ENCODE measurements around the gene PLXNA4.

Gene PLXNA4

DNA sequence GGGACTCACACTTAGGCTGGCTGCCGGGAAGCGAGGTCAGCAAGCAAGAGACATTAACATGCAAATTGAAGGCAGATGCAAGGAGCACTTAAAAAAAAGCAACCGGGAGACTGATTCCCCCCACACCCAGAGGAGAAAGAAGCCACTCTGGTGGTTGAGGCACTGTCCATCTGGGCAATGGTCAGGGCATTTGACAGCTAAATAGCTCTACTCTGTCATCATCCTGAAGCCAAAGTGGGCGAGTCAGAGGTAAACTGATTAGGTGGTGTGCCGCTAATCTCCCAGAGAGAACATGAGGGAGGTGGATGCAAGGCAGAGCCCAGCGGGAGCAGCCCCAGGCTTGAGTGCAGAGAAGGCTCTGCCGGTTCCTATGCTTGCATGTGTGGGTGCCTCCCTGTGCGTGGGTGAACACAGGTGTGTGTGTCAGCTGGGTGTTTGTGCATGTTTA, 100.6 kb downstream of the PLXNA4 start:
- peaks cover 13% of the 10 kb centered on the region for H3K4me1 ChIP-seq (ENCODE audit: control insufficient read depth, insufficient read depth, low read length)
- no peaks in the 10 kb centered on the region for H3K36me3 ChIP-seq (ENCODE audit: control insufficient read depth, insufficient read depth, low read length)
- peak overlapping the region; percentile 39 for H3K4me3 ChIP-seq (ENCODE audit: low read depth, low read length)
- no peaks in the 10 kb centered on the region for H3K9me3 ChIP-seq (ENCODE audit: control insufficient read depth, insufficient read depth, low read length)
- H3K27me3 ChIP-seq (ENCODE audit: control insufficient read depth, insufficient read depth, low read length): no peaks in the 10 kb centered on the region
- H3K9ac ChIP-seq (ENCODE audit: low read depth, low read length): no peak overlapping the region

GRCh38 chr7:132475037-132475668, 101.1 kb downstream of the PLXNA4 start:
- no peak overlapping the region for H3K9ac ChIP-seq (ENCODE audit: low read depth, low read length)
- no peaks in the 10 kb centered on the region for H3K27me3 ChIP-seq (ENCODE audit: control insufficient read depth, insufficient read depth, low read length)
- no peaks in the 10 kb centered on the region for H3K9me3 ChIP-seq (ENCODE audit: control insufficient read depth, insufficient read depth, low read length)
- peaks cover 13% of the 10 kb centered on the region for H3K4me1 ChIP-seq (ENCODE audit: control insufficient read depth, insufficient read depth, low read length)
- H3K36me3 ChIP-seq (ENCODE audit: control insufficient read depth, insufficient read depth, low read length): no peaks in the 10 kb centered on the region
- H3K4me3 ChIP-seq (ENCODE audit: low read depth, low read length): peak overlapping the region; percentile 39

GRCh38 chr7:132472463-132473120, 103.7 kb downstream of the PLXNA4 start:
- Histone ChIP-seq H3K27me3 (ENCODE audit: control insufficient read depth, insufficient read depth, low read length) (no peaks in the 10 kb centered on the region), H3K9me3 (ENCODE audit: control insufficient read depth, insufficient read depth, low read length) (no peaks in the 10 kb centered on the region), H3K9ac (ENCODE audit: low read depth, low read length) (no peak overlapping the region), H3K4me1 (ENCODE audit: control insufficient read depth, insufficient read depth, low read length) (peaks cover 13% of the 10 kb centered on the region), H3K36me3 (ENCODE audit: control insufficient read depth, insufficient read depth, low read length) (no peaks in the 10 kb centered on the region), H3K4me3 (ENCODE audit: low read depth, low read length) (no peak overlapping the region)

DNA sequence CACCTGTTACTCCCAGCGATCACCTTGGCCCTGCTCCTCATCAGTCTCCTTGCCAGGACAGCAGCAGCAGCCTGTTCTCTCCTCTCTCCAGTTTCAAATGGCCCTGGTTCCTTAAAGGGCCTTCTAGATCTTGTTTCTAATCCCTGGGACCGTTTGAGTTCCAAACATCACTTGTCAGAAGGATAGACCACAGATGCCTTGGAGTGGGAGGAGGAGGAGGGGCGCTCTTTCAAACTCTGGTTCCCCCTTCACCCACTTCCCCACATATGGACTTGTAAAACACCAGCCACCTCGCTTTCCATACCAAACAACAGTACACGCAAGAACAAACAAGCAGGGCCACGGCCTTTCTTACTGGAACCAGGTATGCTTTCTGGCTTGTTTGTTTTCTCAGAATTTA, 104.8 kb downstream of the PLXNA4 start:
- no peak overlapping the region for H3K9ac ChIP-seq (ENCODE audit: low read depth, low read length)
- no peaks in the 10 kb centered on the region for H3K36me3 ChIP-seq (ENCODE audit: control insufficient read depth, insufficient read depth, low read length)
- H3K9me3 ChIP-seq (ENCODE audit: control insufficient read depth, insufficient read depth, low read length): no peaks in the 10 kb centered on the region
- no peaks in the 10 kb centered on the region for H3K27me3 ChIP-seq (ENCODE audit: control insufficient read depth, insufficient read depth, low read length)
- H3K4me1 ChIP-seq (ENCODE audit: control insufficient read depth, insufficient read depth, low read length): peaks cover 13% of the 10 kb centered on the region
- H3K4me3 ChIP-seq (ENCODE audit: low read depth, low read length): no peak overlapping the region

- Histone ChIP-seq H3K9ac (ENCODE audit: low read depth, low read length) (no peak overlapping the region), H3K9me3 (ENCODE audit: control insufficient read depth, insufficient read depth, low read length) (no peaks in the 10 kb centered on the region), H3K4me1 (ENCODE audit: control insufficient read depth, insufficient read depth, low read length) (no peaks in the 10 kb centered on the region), H3K27me3 (ENCODE audit: control insufficient read depth, insufficient read depth, low read length) (no peaks in the 10 kb centered on the region), H3K4me3 (ENCODE audit: low read depth, low read length) (no peak overlapping the region), H3K36me3 (ENCODE audit: control insufficient read depth, insufficient read depth, low read length) (no peaks in the 10 kb centered on the region)
Observed at GRCh38 chr7:132469681-132470080, 106.6 kb downstream of the PLXNA4 start.

DNA sequence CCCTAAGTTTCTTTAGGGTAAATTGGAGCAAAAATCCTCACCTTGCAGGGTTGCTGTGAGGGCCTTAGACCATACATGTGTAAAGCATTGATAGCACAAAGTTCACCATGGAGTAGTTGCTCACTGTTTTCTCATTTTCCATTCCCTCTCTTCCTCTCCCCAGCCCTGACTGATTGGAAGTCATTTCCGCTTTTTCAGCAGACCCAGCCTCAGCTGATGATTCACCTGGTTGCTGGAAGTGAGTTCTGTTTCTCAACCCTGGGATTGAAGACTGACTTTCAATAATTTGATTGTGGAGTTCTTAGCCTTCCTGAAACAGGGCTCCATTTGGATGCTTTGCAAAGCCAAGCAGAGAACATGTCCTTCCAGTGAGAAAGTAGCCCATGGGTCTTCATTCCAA, 107.0 kb downstream of the PLXNA4 start:
- no peaks in the 10 kb centered on the region for H3K4me1 ChIP-seq (ENCODE audit: control insufficient read depth, insufficient read depth, low read length)
- no peaks in the 10 kb centered on the region for H3K36me3 ChIP-seq (ENCODE audit: control insufficient read depth, insufficient read depth, low read length)
- no peak overlapping the region for H3K4me3 ChIP-seq (ENCODE audit: low read depth, low read length)

DNA sequence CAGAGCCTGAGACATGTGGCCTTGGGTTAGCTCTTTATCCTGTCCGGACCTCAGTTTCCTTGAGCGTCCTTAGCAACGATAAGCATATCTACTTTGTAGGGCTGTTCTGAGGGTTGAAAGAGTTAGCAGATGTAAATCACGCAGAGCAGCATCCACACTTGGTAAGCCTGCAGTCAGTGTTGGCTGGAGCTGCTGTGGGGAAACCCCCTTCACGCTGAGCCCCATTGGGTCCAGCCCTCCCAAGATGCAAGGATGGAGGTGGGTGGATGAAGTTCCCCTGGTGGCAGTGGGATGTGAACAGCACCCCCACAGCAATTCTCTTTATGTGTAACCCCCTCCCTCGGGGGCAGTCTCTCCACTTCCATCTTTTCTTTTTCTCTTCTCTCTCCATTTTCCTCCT, 109.9 kb downstream of the PLXNA4 start:
- Histone ChIP-seq H3K4me1 (ENCODE audit: control insufficient read depth, insufficient read depth, low read length) (no peaks in the 10 kb centered on the region), H3K9me3 (ENCODE audit: control insufficient read depth, insufficient read depth, low read length) (no peaks in the 10 kb centered on the region), H3K9ac (ENCODE audit: low read depth, low read length) (no peak overlapping the region), H3K36me3 (ENCODE audit: control insufficient read depth, insufficient read depth, low read length) (no peaks in the 10 kb centered on the region), H3K4me3 (ENCODE audit: low read depth, low read length) (no peak overlapping the region), H3K27me3 (ENCODE audit: control insufficient read depth, insufficient read depth, low read length) (no peaks in the 10 kb centered on the region)

More for the DNA sequence above, 107.0 kb downstream of the PLXNA4 start:
- H3K9ac ChIP-seq (ENCODE audit: low read depth, low read length): no peak overlapping the region
- no peaks in the 10 kb centered on the region for H3K27me3 ChIP-seq (ENCODE audit: control insufficient read depth, insufficient read depth, low read length)
- H3K9me3 ChIP-seq (ENCODE audit: control insufficient read depth, insufficient read depth, low read length): no peaks in the 10 kb centered on the region

DNA sequence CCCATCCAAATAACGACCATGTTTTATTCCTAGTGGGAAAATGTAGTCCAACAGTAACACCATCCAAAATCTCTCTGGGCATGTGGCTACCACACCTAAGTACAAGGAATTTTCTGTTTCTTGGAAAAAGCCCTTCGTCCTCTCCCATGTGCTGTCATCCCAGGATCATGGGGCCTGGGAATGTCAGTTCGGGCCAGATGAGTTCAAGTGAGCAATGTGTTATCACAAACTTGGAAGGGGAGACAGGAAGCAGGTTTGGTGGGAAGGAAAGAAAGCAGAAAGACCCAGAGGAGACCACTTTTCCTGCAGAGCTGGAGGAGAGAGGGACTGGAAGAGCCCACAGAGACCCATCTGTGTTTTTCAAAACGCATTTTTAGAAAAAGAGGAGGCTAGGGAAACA, 110.8 kb downstream of the PLXNA4 start:
- Histone ChIP-seq H3K4me1 (ENCODE audit: control insufficient read depth, insufficient read depth, low read length) (peaks cover 8% of the 10 kb centered on the region), H3K4me3 (ENCODE audit: low read depth, low read length) (no peak overlapping the region), H3K36me3 (ENCODE audit: control insufficient read depth, insufficient read depth, low read length) (no peaks in the 10 kb centered on the region), H3K9me3 (ENCODE audit: control insufficient read depth, insufficient read depth, low read length) (no peaks in the 10 kb centered on the region), H3K27me3 (ENCODE audit: control insufficient read depth, insufficient read depth, low read length) (no peaks in the 10 kb centered on the region), H3K9ac (ENCODE audit: low read depth, low read length) (no peak overlapping the region)

DNA sequence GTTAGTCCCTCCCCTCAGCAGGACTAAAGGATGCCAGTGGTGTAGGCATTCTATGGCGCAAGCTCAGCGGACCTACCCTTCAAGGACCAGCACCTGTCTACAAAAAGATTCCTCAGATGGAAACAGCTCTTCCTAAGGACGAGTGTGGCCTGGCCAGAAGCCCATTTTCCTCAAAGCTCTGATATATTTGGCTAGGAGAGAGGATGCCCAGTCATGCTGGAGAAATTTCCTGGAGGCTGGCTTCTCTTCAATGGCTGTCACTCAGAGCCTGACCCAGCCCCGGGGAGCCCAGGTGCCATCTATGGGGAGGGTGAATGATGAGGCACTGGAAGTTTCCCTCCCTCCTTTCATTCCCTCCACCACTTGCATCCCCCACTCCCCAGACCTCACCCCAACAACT, 111.5 kb downstream of the PLXNA4 start:
- no peak overlapping the region for H3K4me3 ChIP-seq (ENCODE audit: low read depth, low read length)
- no peak overlapping the region for H3K9ac ChIP-seq (ENCODE audit: low read depth, low read length)
- no peaks in the 10 kb centered on the region for H3K9me3 ChIP-seq (ENCODE audit: control insufficient read depth, insufficient read depth, low read length)
- no peaks in the 10 kb centered on the region for H3K27me3 ChIP-seq (ENCODE audit: control insufficient read depth, insufficient read depth, low read length)
- H3K36me3 ChIP-seq (ENCODE audit: control insufficient read depth, insufficient read depth, low read length): no peaks in the 10 kb centered on the region
- H3K4me1 ChIP-seq (ENCODE audit: control insufficient read depth, insufficient read depth, low read length): peaks cover 10% of the 10 kb centered on the region

- Histone ChIP-seq H3K9me3 (ENCODE audit: control insufficient read depth, insufficient read depth, low read length) (no peaks in the 10 kb centered on the region), H3K4me3 (ENCODE audit: low read depth, low read length) (no peak overlapping the region), H3K27me3 (ENCODE audit: control insufficient read depth, insufficient read depth, low read length) (no peaks in the 10 kb centered on the region), H3K36me3 (ENCODE audit: control insufficient read depth, insufficient read depth, low read length) (no peaks in the 10 kb centered on the region), H3K9ac (ENCODE audit: low read depth, low read length) (no peak overlapping the region), H3K4me1 (ENCODE audit: control insufficient read depth, insufficient read depth, low read length) (peaks cover 10% of the 10 kb centered on the region)
Observed at GRCh38 chr7:132463922-132464321, 112.3 kb downstream of the PLXNA4 start.

DNA sequence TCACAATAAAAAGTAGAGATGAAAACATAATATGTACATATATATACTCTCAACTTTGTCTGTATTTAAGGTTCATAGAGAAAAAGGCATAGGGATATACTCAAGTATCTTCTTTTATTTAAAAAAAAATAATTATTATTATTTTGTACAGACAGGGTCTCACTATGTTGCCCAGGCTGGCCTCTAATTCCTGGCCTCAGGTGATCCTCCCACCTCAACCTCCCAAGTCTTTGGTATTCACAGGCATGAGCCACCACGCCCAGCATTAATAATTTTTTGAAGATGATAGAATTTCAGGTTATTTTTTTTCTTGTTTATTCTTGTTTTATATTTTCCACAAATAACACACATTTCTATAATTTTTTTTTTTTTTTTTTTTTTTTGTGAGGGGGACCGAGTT, 113.8 kb downstream of the PLXNA4 start:
- Histone ChIP-seq H3K9ac (ENCODE audit: low read depth, low read length) (no peak overlapping the region), H3K9me3 (ENCODE audit: control insufficient read depth, insufficient read depth, low read length) (no peaks in the 10 kb centered on the region), H3K36me3 (ENCODE audit: control insufficient read depth, insufficient read depth, low read length) (no peaks in the 10 kb centered on the region), H3K27me3 (ENCODE audit: control insufficient read depth, insufficient read depth, low read length) (no peaks in the 10 kb centered on the region), H3K4me1 (ENCODE audit: control insufficient read depth, insufficient read depth, low read length) (peaks cover 10% of the 10 kb centered on the region), H3K4me3 (ENCODE audit: low read depth, low read length) (no peak overlapping the region)

DNA sequence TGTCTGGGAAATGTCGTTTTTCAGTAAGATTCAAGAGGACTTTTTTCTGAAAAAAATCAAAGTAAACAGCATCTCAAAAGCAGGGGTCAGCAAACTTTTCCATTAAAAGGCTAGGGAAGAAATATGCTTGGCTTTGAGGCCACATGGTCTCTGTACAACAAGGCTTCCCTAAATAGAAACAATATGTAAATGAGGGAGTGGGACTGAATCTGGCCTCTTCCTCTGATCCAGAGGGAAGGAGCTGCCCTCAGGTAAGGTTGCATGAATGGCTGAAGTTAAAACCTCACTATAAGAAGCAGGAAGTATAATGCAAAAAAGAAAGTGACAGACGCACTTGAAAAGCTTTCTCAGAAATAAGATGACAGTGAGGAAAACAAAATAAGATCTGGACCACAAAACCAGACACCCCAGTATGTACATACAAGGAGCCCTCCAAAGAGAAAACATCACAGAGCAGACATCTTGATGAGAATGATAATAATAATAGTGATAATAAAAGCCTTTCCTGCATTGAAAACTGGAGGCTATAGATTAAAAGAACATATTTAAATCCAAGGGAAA, 115.2 kb downstream of the PLXNA4 start:
- H3K9me3 ChIP-seq (ENCODE audit: control insufficient read depth, insufficient read depth, low read length): no peaks in the 10 kb centered on the region
- peaks cover 10% of the 10 kb centered on the region for H3K4me1 ChIP-seq (ENCODE audit: control insufficient read depth, insufficient read depth, low read length)
- H3K27me3 ChIP-seq (ENCODE audit: control insufficient read depth, insufficient read depth, low read length): no peaks in the 10 kb centered on the region
- no peak overlapping the region for H3K4me3 ChIP-seq (ENCODE audit: low read depth, low read length)
- H3K36me3 ChIP-seq (ENCODE audit: control insufficient read depth, insufficient read depth, low read length): no peaks in the 10 kb centered on the region
- H3K9ac ChIP-seq (ENCODE audit: low read depth, low read length): no peak overlapping the region
